Inflammatory macrophage treated with lipopolysaccharide for 1 hour (primary cell): ENCODE results near the gene TMED7.

Experiments
- DNase-seq, 2 donors: peaks; one replicate each; pipeline ENCODE4 v3.0.0-alpha.2; 2020 to 2022

Gene TMED7

GRCh38 chr5:115579216-115579615 lies 46.6 kb downstream of the TMED7 start:
- DNase-seq = no peak

GRCh38 chr5:115578657-115579056 lies 47.2 kb downstream of the TMED7 start:
- DNase-seq = no peak

- no peak for DNase-seq
Observed at GRCh38 chr5:115577741-115578140, 48.1 kb downstream of the TMED7 start.

GRCh38 chr5:115577329-115577728 lies 48.5 kb downstream of the TMED7 start:
- no peak for DNase-seq

GRCh38 chr5:115575167-115576070 lies 50.4 kb downstream of the TMED7 start:
- no peak for DNase-seq

- no peak for DNase-seq
Observed at GRCh38 chr5:115573133-115573532, 52.7 kb downstream of the TMED7 start.

- DNase-seq = no peak
Observed at GRCh38 chr5:115571441-115571878, 54.4 kb downstream of the TMED7 start.

- DNase-seq = no peak
Observed at GRCh38 chr5:115568668-115569067, 57.2 kb downstream of the TMED7 start.

- DNase-seq = no peak
Observed at GRCh38 chr5:115565233-115565632, 60.6 kb downstream of the TMED7 start.
